ENCODE data around the gene KASH5.
"Not testable (repeated sequence)": the region's sequence is repeated elsewhere in the genome, so short reads cannot be mapped to it uniquely, and the experiment has no call there.

The KASH5 gene

GRCh38 chr19:49435670-49436069 is 47.6 kb downstream of the KASH5 start:
- H3K4me3 ChIP-seq (ENCODE audit: low read depth, low read length): no peak overlapping the region

GRCh38 chr19:49436381-49437017 is 48.5 kb downstream of the KASH5 start:
- no peak overlapping the region for H3K4me3 ChIP-seq (ENCODE audit: low read depth, low read length)

- no peak overlapping the region for H3K4me3 ChIP-seq (ENCODE audit: low read depth, low read length)
Measured at GRCh38 chr19:49437231-49437630, 49.2 kb downstream of the KASH5 start.

GRCh38 chr19:49438261-49438660 is 50.2 kb downstream of the KASH5 start:
- no peak overlapping the region for H3K4me3 ChIP-seq (ENCODE audit: low read depth, low read length)

- no peak overlapping the region for H3K4me3 ChIP-seq (ENCODE audit: low read depth, low read length)
Measured at GRCh38 chr19:49439836-49440235, 51.8 kb downstream of the KASH5 start.

- H3K4me3 ChIP-seq (ENCODE audit: low read depth, low read length): peak overlapping the region; percentile 41
Measured at GRCh38 chr19:49440439-49441209, 52.6 kb downstream of the KASH5 start.

GRCh38 chr19:49441210-49441959 is 53.3 kb downstream of the KASH5 start, which contains the start of gene SLC17A7:
SLC17A7 (minus strand) TSS chr19:49441527; CDS start chr19:49441379, 148 bp downstream.
- peak within 1 kb of the TSS; percentile 41 for H3K4me3 ChIP-seq (ENCODE audit: low read depth, low read length)

GRCh38 chr19:49441960-49442350 is 53.9 kb downstream of the KASH5 start:
- H3K4me3 ChIP-seq (ENCODE audit: low read depth, low read length): no peak overlapping the region

- no peak overlapping the region for H3K4me3 ChIP-seq (ENCODE audit: low read depth, low read length)
Measured at GRCh38 chr19:49442354-49442753, 54.3 kb downstream of the KASH5 start.

GRCh38 chr19:49442771-49443365 is 54.8 kb downstream of the KASH5 start:
- H3K4me3 ChIP-seq (ENCODE audit: low read depth, low read length): peak overlapping the region; percentile 52

GRCh38 chr19:49443366-49444099 is 55.5 kb downstream of the KASH5 start:
- H3K4me3 ChIP-seq (ENCODE audit: low read depth, low read length): peak overlapping the region; percentile 52

- not testable (repeated sequence) for H3K4me3 ChIP-seq (ENCODE audit: low read depth, low read length)
Measured at GRCh38 chr19:49444100-49444700, 56.2 kb downstream of the KASH5 start.

- H3K4me3 ChIP-seq (ENCODE audit: low read depth, low read length): no peak overlapping the region
Measured at GRCh38 chr19:49445997-49446396, 57.9 kb downstream of the KASH5 start.

GRCh38 chr19:49447485-49448431 is 59.7 kb downstream of the KASH5 start:
- no peak overlapping the region for H3K4me3 ChIP-seq (ENCODE audit: low read depth, low read length)

GRCh38 chr19:49448432-49448786 is 60.4 kb downstream of the KASH5 start:
- H3K4me3 ChIP-seq (ENCODE audit: low read depth, low read length): no peak overlapping the region

- no peak overlapping the region for H3K4me3 ChIP-seq (ENCODE audit: low read depth, low read length)
Measured at GRCh38 chr19:49450405-49450804, 62.4 kb downstream of the KASH5 start.

GRCh38 chr19:49451430-49452181 is 63.6 kb downstream of the KASH5 start, which contains the start of gene PIH1D1:
PIH1D1 (minus strand) TSS chr19:49451814; CDS start chr19:49451574, 240 bp downstream.
- H3K4me3 ChIP-seq (ENCODE audit: low read depth, low read length): peak within 1 kb of the TSS; percentile 88

GRCh38 chr19:49453013-49453756 is 65.1 kb downstream of the KASH5 start, which contains the start of gene ALDH16A1:
ALDH16A1 (plus strand) TSS chr19:49453225; CDS start chr19:49453332, 107 bp downstream.
- H3K4me3 ChIP-seq (ENCODE audit: low read depth, low read length): peak within 1 kb of the TSS; percentile 88
